Measurements from ENCODE around the gene VEGFC.

- TF ChIP-seq CTCF (IDR thresholded peaks at IDR 0.05) (no peak), POLR2A (IDR thresholded peaks at IDR 0.05) (no peak)
These were observed 411 bp upstream of the VEGFC start for GRCh38 chr4:176793060-176793605.
